Upper lobe of right lung (tissue), 1 donor: Measurements from ENCODE around the gene AKAP8L. TPM values are rescaled to one million over a fixed set of nuclear protein-coding genes. Genes with fewer than 3 reads are reported as not detected.

Experiments
- ATAC-seq: fragments of 200-7000 bp; cut with Tn5 transposase; one replicate; pipeline ENCODE4 v1.9.1; 2020; ENCODE audit warnings: mild to moderate bottlenecking, moderate library complexity
- DNase-seq: peaks from one replicate; pipeline ENCODE4 v3.0.0-alpha.2; 2020
- H3K27ac ChIP-seq: fragments of 200-600 bp; one replicate; pipeline ENCODE4 v1.8.0; 2022
- H3K27me3 ChIP-seq: fragments of 200-600 bp; one replicate; pipeline ENCODE4 v1.8.0; 2022; ENCODE audit warnings: mild to moderate bottlenecking
- H3K36me3 ChIP-seq: fragments of 200-600 bp; one replicate; pipeline ENCODE4 v1.8.0; 2022
- H3K4me1 ChIP-seq: fragments of 200-600 bp; one replicate; pipeline ENCODE4 v1.8.0; 2022
- H3K4me3 ChIP-seq: fragments of 200-600 bp; one replicate; pipeline ENCODE4 v1.8.0; 2022; ENCODE audit warnings: mild to moderate bottlenecking
- H3K9me3 ChIP-seq: fragments of 200-600 bp; one replicate; pipeline ENCODE4 v1.8.0; 2022
- CTCF ChIP-seq: fragments of 200-600 bp; IDR thresholded peaks from one replicate; pipeline ENCODE4 v1.8.0; 2022; ENCODE audit warnings: antibody characterized with exemption
- intact Hi-C: fragments of 100-400 bp; cut with DNase I; formaldehyde crosslinking; loops from one replicate; pipeline ENCODE4 v1.11.0; 2022
- total RNA-seq: library from RNA; stranded (reverse); fragmentation: NEBNext Ultra II Directional; extraction: Animal tissue kit (Norgen Biotek cat#: 25700); gene quantifications from one replicate; pipeline ENCODE4 v1.2.1, GENCODE V29; 2021
- donor health status: DM: no; HTN: yes; CAD: no; lungs with severe emphysema.

AKAP8L gene
- total RNA-seq, 1 donor from 2014 or later, result 95.5 TPM

- Histone ChIP-seq H3K27me3 (no peaks in the 10 kb centered on the region), H3K36me3 (peaks cover 66% of the 10 kb centered on the region), H3K9me3 (no peaks in the 10 kb centered on the region), H3K4me3 (no peak overlapping the region), H3K4me1 (peaks cover 4% of the 10 kb centered on the region), H3K27ac (no peak overlapping the region)
- intact Hi-C loops, result no loop called here
- no peak for TF ChIP-seq CTCF
- DNase-seq (no peak), ATAC-seq (no peak)
Measured at GRCh38 chr19:15424692-15425272, 6.0 kb upstream of the AKAP8L start.

GRCh38 chr19:15424121-15424520, 5.3 kb upstream of the AKAP8L start:
- no peak for DNase-seq
- no peak overlapping the region for H3K4me3 ChIP-seq
- peaks cover 4% of the 10 kb centered on the region for H3K4me1 ChIP-seq
- H3K36me3 ChIP-seq, result peaks cover 65% of the 10 kb centered on the region
- H3K9me3 ChIP-seq, result no peaks in the 10 kb centered on the region
- H3K27me3 ChIP-seq, result no peaks in the 10 kb centered on the region
- no peak for ATAC-seq
- no peak for TF ChIP-seq CTCF
- intact Hi-C loops, result no loop called here
- H3K27ac ChIP-seq, result no peak overlapping the region

GRCh38 chr19:15423130-15423529, 4.3 kb upstream of the AKAP8L start:
- peaks cover 4% of the 10 kb centered on the region for H3K4me1 ChIP-seq
- no peaks in the 10 kb centered on the region for H3K9me3 ChIP-seq
- intact Hi-C loops, result no loop called here
- ATAC-seq, result no peak
- H3K36me3 ChIP-seq, result peaks cover 58% of the 10 kb centered on the region
- no peaks in the 10 kb centered on the region for H3K27me3 ChIP-seq
- H3K4me3 ChIP-seq, result no peak overlapping the region
- H3K27ac ChIP-seq, result no peak overlapping the region
- TF ChIP-seq CTCF, result no peak
- no peak for DNase-seq

- no peaks in the 10 kb centered on the region for H3K27me3 ChIP-seq
- ATAC-seq (no peak), DNase-seq (no peak)
- intact Hi-C loops, result no loop called here
- no peak overlapping the region for H3K4me3 ChIP-seq
- no peaks in the 10 kb centered on the region for H3K9me3 ChIP-seq
- peak overlapping the region; percentile 51 for H3K27ac ChIP-seq
- H3K4me1 ChIP-seq, result peaks cover 8% of the 10 kb centered on the region
- peaks cover 51% of the 10 kb centered on the region for H3K36me3 ChIP-seq
- no peak for TF ChIP-seq CTCF
Measured at GRCh38 chr19:15422296-15423075, 3.7 kb upstream of the AKAP8L start.

GRCh38 chr19:15421721-15422260, 3.0 kb upstream of the AKAP8L start:
- Histone ChIP-seq H3K4me3 (no peak overlapping the region), H3K9me3 (no peaks in the 10 kb centered on the region), H3K4me1 (peaks cover 15% of the 10 kb centered on the region), H3K27ac (peak overlapping the region; percentile 51), H3K36me3 (peaks cover 45% of the 10 kb centered on the region), H3K27me3 (no peaks in the 10 kb centered on the region)
- ATAC-seq (no peak), DNase-seq (no peak)
- TF ChIP-seq CTCF, result no peak
- intact Hi-C loops, result no loop called here
